ENCODE results near the gene EXOSC2. TPM values are rescaled to one million over a fixed set of nuclear protein-coding genes. Genes with fewer than 3 reads are reported as not detected.

EXOSC2 gene, protein sequence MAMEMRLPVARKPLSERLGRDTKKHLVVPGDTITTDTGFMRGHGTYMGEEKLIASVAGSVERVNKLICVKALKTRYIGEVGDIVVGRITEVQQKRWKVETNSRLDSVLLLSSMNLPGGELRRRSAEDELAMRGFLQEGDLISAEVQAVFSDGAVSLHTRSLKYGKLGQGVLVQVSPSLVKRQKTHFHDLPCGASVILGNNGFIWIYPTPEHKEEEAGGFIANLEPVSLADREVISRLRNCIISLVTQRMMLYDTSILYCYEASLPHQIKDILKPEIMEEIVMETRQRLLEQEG
- 37.6 and 52.8 TPM in 2 replicates for total RNA-seq

DNA sequence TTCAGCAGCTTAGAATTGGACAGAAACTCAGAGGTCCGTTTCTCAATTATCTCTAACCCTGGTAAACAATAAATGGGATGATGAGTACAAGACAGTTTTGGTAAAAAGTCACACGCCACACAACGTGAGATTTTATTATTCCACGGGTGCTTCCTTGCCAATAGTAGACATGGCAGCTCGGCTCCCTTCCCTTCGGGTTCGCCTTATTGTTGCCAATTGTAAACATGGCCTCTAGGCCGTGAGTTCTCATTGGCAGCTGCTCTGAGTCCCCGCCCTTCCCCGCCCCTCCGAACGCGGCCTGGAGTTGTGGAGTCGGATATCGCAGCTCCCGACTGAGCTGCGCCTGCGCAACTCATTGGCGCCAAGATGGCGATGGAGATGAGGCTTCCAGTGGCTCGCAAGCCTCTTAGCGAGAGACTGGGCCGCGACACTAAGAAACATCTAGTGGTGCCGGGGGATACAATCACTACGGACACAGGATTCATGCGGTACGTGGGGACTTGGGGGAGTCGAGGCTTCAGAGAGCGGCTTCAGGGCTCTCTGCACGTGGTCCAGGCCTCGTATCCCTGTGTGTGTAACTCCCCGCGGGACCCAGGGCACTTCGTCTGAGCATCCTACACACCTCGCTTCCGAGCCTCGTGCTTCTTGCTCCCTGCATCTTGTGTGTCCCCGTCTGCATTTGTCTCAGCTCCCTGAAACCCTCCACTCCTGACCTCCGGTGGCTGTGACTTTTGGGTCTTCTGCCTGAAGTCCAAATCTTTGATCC, at the start of gene EXOSC2:
Gene EXOSC2 (plus strand): TSS at position 355 of the 766 bp plus-strand sequence. CDS start 12 bp downstream, at position 367.

DNA sequence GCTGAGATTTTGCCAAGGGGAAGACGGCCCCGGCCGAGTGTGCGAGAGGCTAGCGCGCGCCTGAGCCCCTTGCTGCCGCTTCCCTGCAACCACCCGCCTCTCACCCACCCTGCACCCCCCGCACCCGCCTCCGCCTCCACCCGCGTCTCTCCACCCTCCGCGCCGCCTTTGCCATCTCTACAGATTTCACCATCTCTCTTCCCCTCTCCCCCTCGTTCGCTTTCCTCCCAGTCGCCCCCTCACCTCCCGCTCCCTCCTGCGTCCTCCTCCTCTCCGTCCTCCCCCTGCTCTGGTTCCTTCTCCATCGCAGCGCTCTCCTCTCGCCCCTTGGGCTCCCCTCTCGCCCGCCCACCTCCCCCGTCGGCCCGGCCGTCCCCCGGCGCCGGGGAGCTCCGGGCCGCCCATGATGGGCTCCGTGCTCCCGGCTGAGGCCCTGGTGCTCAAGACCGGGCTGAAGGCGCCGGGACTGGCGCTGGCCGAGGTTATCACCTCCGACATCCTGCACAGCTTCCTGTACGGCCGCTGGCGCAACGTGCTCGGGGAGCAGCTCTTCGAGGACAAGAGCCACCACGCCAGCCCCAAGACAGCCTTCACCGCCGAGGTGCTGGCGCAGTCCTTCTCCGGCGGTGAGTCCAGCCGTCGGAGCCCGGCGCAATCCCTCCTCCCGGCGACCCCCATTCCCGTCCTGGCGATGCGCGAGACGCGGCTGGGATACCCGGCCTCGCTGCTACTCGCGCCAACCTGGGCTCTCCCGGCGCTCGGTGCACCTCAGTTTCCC, 29.1 kb upstream of the EXOSC2 start, which contains the start of gene PRDM12:
Gene PRDM12 (plus strand): TSS at position 344 of the 778 bp plus-strand sequence. CDS start 60 bp downstream, at position 404.

Other genes starting within 250 kb of the EXOSC2 start
- 22.4 and 23.5 TPM in 2 replicates for gene ASS1, start 248.8 kb upstream of the EXOSC2 start, total RNA-seq
- gene FUBP3, start 114.2 kb upstream of the EXOSC2 start, total RNA-seq, result 29.4 and 32.3 TPM in 2 replicates
- under 0.01 TPM in 1 of 2 replicates, not detected in the other for gene PRDM12, start 29.2 kb upstream of the EXOSC2 start, total RNA-seq
- gene ABL1, start 141.5 kb downstream of the EXOSC2 start, total RNA-seq, result 47.0 and 47.2 TPM in 2 replicates
- gene QRFP, start 203.0 kb downstream of the EXOSC2 start, total RNA-seq, result not detected in 2 replicates
- 7.9 and 11.1 TPM in 2 replicates for gene FIBCD1, start 245.5 kb downstream of the EXOSC2 start, total RNA-seq